HepG2 (cell line): ENCODE results near the gene CTF1. TPM values are rescaled to one million over a fixed set of nuclear protein-coding genes. Genes with fewer than 3 reads are reported as not detected.

Experiments used
- ASH2L ChIP-seq: fragments of 300-600, 200-600 bp; sonication (generic); IDR thresholded peaks from 2 replicates; pipeline ENCODE4 v1.7.0; 2017; ENCODE audit warnings: low read depth, mild to moderate bottlenecking, moderate library complexity, mixed read lengths, low read length; ENCODE audit not compliant: insufficient read length
- ATF4 ChIP-seq, 2 experiments: fragments of 450-650 bp in 1 of 2; sonication (generic) in 1 of 2; formaldehyde crosslinking; IDR thresholded peaks; 2 replicates each; pipeline versions ENCODE4 v1.5.0 to v1.8.0; 2020 to 2022; ENCODE audit warnings: mild to moderate bottlenecking in 1 of 2, missing genetic modification reagents in 1 of 2
- FOXC1 ChIP-seq: sonication (generic); formaldehyde crosslinking; IDR thresholded peaks from 2 replicates; pipeline ENCODE4 v1.8.0; 2022; ENCODE audit warnings: mild to moderate bottlenecking, missing genetic modification reagents, borderline replicate concordance
- HHEX ChIP-seq: IDR thresholded peaks from 2 replicates; pipeline ENCODE4 v1.6.1; 2016; ENCODE audit warnings: control low read depth
- KAT7 ChIP-seq: IDR thresholded peaks from 2 replicates; pipeline ENCODE4 v1.6.1; 2018; ENCODE audit warnings: borderline replicate concordance, missing compliant biosample characterization
- KAT8 ChIP-seq: IDR thresholded peaks from 2 replicates; pipeline ENCODE4 v1.6.1; 2016; ENCODE audit warnings: missing genetic modification reagents, missing compliant biosample characterization
- KLF12 ChIP-seq: sonication (generic); formaldehyde crosslinking; IDR thresholded peaks from 2 replicates; pipeline ENCODE4 v1.4.0; 2020; ENCODE audit warnings: missing genetic modification reagents, borderline replicate concordance
- KLF15 ChIP-seq: sonication (generic); formaldehyde crosslinking; IDR thresholded peaks from 2 replicates; pipeline ENCODE4 v1.8.1; 2023; ENCODE audit warnings: borderline replicate concordance, mild to moderate bottlenecking, inconsistent platforms, missing genetic modification reagents, mixed read lengths
- MEIS2 ChIP-seq: sonication (generic); formaldehyde crosslinking; IDR thresholded peaks from 2 replicates; pipeline ENCODE4 v1.9.0; 2021; ENCODE audit warnings: mild to moderate bottlenecking, missing genetic modification reagents
- MTA1 ChIP-seq: sonication (generic); formaldehyde crosslinking; IDR thresholded peaks from 2 replicates; pipeline ENCODE4 v1.4.0; 2020; ENCODE audit warnings: missing genetic modification reagents, mild to moderate bottlenecking, borderline replicate concordance
- NR2F6 ChIP-seq, 2 experiments: IDR thresholded peaks; 2 replicates each; pipeline ENCODE4 v1.6.1; 2016; ENCODE audit warnings: antibody characterized with exemption in 1 of 2, mild to moderate bottlenecking in 1 of 2
- PHF8 ChIP-seq: sonication (generic); formaldehyde crosslinking; IDR thresholded peaks from 2 replicates; pipeline ENCODE4 v1.5.0; 2020; ENCODE audit warnings: missing genetic modification reagents
- POGZ ChIP-seq: sonication (generic); formaldehyde crosslinking; IDR thresholded peaks from 2 replicates; pipeline ENCODE4 v1.4.0; 2020; ENCODE audit warnings: mild to moderate bottlenecking, missing genetic modification reagents
- RAD21 ChIP-seq: fragments of 450-650 bp; formaldehyde crosslinking; IDR thresholded peaks from 2 replicates; pipeline ENCODE4 v1.5.0; 2020; ENCODE audit warnings: mild to moderate bottlenecking
- RFXAP ChIP-seq: sonication (generic); formaldehyde crosslinking; IDR thresholded peaks from 2 replicates; pipeline ENCODE4 v1.4.0; 2020; ENCODE audit warnings: missing genetic modification reagents, borderline replicate concordance
- ZBTB14 ChIP-seq: sonication (generic); formaldehyde crosslinking; IDR thresholded peaks from 2 replicates; pipeline ENCODE4 v1.4.0; 2020; ENCODE audit warnings: missing genetic modification reagents
- ZBTB20 ChIP-seq: sonication (generic); formaldehyde crosslinking; IDR thresholded peaks from 2 replicates; pipeline ENCODE4 v1.8.1; 2023; ENCODE audit warnings: missing genetic modification reagents, low read depth, mild to moderate bottlenecking, borderline replicate concordance
- ZBTB49 ChIP-seq: sonication (generic); formaldehyde crosslinking; IDR thresholded peaks from 2 replicates; pipeline ENCODE4 v1.4.0; 2020; ENCODE audit warnings: missing genetic modification reagents, borderline replicate concordance
- ZFX ChIP-seq: sonication (generic); formaldehyde crosslinking; IDR thresholded peaks from 2 replicates; pipeline ENCODE4 v1.4.0; 2020; ENCODE audit warnings: mild to moderate bottlenecking, low read depth, missing genetic modification reagents, moderate library complexity
- ZNF557 ChIP-seq: sonication (generic); formaldehyde crosslinking; IDR thresholded peaks from 2 replicates; pipeline ENCODE4 v1.4.0; 2020; ENCODE audit warnings: missing genetic modification reagents
- polyA plus RNA-seq, 8 experiments: library from polyadenylated mRNA; depleted of rRNA in 3 of 8; stranded (reverse) in 7 of 8; unstranded in 1 of 8; fragments of >200 nt; fragmentation: Illumina TruSeq in 4 of 8; extraction: Trizol in 4 of 8; gene quantifications; 2 replicates each; pipeline versions ENCODE4 v1.2.1 to v1.2.3, GENCODE V29; 2011 to 2016; ENCODE audit warnings: low read depth in 4 of 8, missing spikeins in 1 of 8, mixed read lengths in 1 of 8; ENCODE audit not compliant: insufficient read depth in 1 of 8
- total RNA-seq, 5 experiments: library from RNA; depleted of rRNA; stranded (reverse); fragments of >200 nt; fragmentation: Illumina TruSeq; extraction: Trizol; gene quantifications; 2 replicates each; pipeline ENCODE4 v1.2.3, GENCODE V29; 2016; ENCODE audit warnings: low read depth in 1 of 5
- TF ChIP-seq, protein P1 (sequence below): IDR thresholded peaks from 2 replicates; pipeline ENCODE4 v1.6.1; 2016; ENCODE audit warnings: missing compliant biosample characterization, missing genetic modification reagents, borderline replicate concordance

The CTF1 gene
- total and polyA plus RNA-seq, 2 of the 13 experiments (the other 11 are each of a cell fraction or from before 2014, with no cell fraction given) = 0.13 to 1.8 TPM

DNA sequence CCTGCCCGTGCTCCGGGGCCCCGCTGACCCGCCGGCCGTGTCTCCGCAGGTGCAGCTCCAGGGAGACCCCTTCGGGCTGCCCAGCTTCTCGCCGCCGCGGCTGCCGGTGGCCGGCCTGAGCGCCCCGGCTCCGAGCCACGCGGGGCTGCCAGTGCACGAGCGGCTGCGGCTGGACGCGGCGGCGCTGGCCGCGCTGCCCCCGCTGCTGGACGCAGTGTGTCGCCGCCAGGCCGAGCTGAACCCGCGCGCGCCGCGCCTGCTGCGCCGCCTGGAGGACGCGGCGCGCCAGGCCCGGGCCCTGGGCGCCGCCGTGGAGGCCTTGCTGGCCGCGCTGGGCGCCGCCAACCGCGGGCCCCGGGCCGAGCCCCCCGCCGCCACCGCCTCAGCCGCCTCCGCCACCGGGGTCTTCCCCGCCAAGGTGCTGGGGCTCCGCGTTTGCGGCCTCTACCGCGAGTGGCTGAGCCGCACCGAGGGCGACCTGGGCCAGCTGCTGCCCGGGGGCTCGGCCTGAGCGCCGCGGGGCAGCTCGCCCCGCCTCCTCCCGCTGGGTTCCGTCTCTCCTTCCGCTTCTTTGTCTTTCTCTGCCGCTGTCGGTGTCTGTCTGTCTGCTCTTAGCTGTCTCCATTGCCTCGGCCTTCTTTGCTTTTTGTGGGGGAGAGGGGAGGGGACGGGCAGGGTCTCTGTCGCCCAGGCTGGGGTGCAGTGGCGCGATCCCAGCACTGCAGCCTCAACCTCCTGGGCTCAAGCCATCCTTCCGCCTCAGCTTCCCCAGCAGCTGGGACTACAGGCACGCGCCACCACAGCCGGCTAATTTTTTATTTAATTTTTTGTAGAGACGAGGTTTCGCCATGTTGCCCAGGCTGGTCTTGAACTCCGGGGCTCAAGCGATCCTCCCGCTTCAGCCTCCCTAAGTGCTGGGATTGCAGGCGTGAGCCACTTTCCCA lies 5.9 kb downstream of the CTF1 start (continued):
- TF ChIP-seq ZBTB14 (CRISPR knock-in tag) (peak; percentile 50; the same call in 1 of the 2 replicates), RFXAP (no peak), KLF12 (CRISPR knock-in tag) (0 out of 2 replicates have a peak, but pooled peaks have one; percentile 55), KAT8 (CRISPR knock-in tag) (peak; percentile 35; the same call in 1 of the 2 replicates), ZFX (CRISPR knock-in tag) (peak; percentile 80), KAT7 (0 out of 2 replicates have a peak, but pooled peaks have one; percentile 20), ZBTB49 (no peak), PHF8 (peak; percentile 65), ZNF557 (CRISPR knock-in tag) (no peak; the same call in 1 of the 2 replicates), ATF4 (CRISPR knock-in tag; IDR thresholded peaks at IDR 0.05) (no peak), NR2F6 (IDR thresholded peaks at IDR 0.05) (no peak), NR2F6 (CRISPR knock-in tag; IDR thresholded peaks at IDR 0.05) (no peak), FOXC1 (CRISPR knock-in tag) (0 out of 2 replicates have a peak, but pooled peaks have one; percentile 44), ASH2L (no peak), POGZ (CRISPR knock-in tag) (0 out of 2 replicates have a peak, but pooled peaks have one; percentile 18), RAD21 (CRISPR knock-in tag) (peak; percentile 95), HHEX (CRISPR knock-in tag) (no peak), ZBTB20 (CRISPR knock-in tag) (no peak), MTA1 (CRISPR knock-in tag) (peak; percentile 29; the same call in 1 of the 2 replicates), MEIS2 (CRISPR knock-in tag) (peak; percentile 58; the same call in 1 of the 2 replicates), KLF15 (CRISPR knock-in tag) (no peak)
- TF ChIP-seq, protein P1, sequence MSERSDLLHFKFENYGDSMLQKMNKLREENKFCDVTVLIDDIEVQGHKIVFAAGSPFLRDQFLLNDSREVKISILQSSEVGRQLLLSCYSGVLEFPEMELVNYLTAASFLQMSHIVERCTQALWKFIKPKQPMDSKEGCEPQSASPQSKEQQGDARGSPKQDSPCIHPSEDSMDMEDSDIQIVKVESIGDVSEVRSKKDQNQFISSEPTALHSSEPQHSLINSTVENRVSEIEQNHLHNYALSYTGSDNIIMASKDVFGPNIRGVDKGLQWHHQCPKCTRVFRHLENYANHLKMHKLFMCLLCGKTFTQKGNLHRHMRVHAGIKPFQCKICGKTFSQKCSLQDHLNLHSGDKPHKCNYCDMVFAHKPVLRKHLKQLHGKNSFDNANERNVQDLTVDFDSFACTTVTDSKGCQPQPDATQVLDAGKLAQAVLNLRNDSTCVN (CRISPR knock-in tag) = 0 out of 2 replicates have a peak, but pooled peaks have one; percentile 46
